DOHH2 (cell line): Measurements from ENCODE around the gene TTC39A.

Experiments
- H3F3A ChIP-seq: fragments of 200-600 bp; sonication (generic), shearing (Covaris generic); 2 replicates; pipeline ENCODE4 v1.6.0; 2016; ENCODE audit warnings: antibody characterized with exemption, mild to moderate bottlenecking; ENCODE audit not compliant: control insufficient read depth, insufficient read depth
- H3K27ac ChIP-seq: fragments of 200-600 bp; sonication (generic); 2 replicates; pipeline ENCODE4 v1.5.1; 2014; ENCODE audit warnings: low read depth, mild to moderate bottlenecking, low read length, moderate library complexity
- H3K27me3 ChIP-seq: fragments of 200-600 bp; sonication (generic); 2 replicates; pipeline ENCODE4 v1.6.1; 2014; ENCODE audit warnings: mild to moderate bottlenecking, low read length, mixed read lengths; ENCODE audit not compliant: control insufficient read depth
- H3K36me3 ChIP-seq: fragments of 200-600 bp; sonication (generic); 2 replicates; pipeline ENCODE4 v1.6.1; 2014; ENCODE audit warnings: mild to moderate bottlenecking, low read length, moderate library complexity, mixed read lengths; ENCODE audit not compliant: control insufficient read depth
- H3K4me1 ChIP-seq: fragments of 200-600 bp; sonication (generic); 2 replicates; pipeline ENCODE4 v1.6.1; 2014; ENCODE audit warnings: mild to moderate bottlenecking, low read length, mixed read lengths; ENCODE audit not compliant: control insufficient read depth
- H3K4me2 ChIP-seq: fragments of 200-600 bp; sonication (generic); 2 replicates; pipeline ENCODE4 v1.6.0; 2014; ENCODE audit warnings: mild to moderate bottlenecking, low read length, moderate library complexity
- H3K4me3 ChIP-seq: fragments of 200-600 bp; sonication (generic); 2 replicates; pipeline ENCODE4 v1.5.1; 2014; ENCODE audit warnings: mild to moderate bottlenecking, low read length, mixed read lengths
- H3K79me2 ChIP-seq: fragments of 200-600 bp; sonication (generic); 2 replicates; pipeline ENCODE4 v1.6.1; 2014; ENCODE audit warnings: mild to moderate bottlenecking, low read length, mixed read lengths; ENCODE audit not compliant: control insufficient read depth
- H3K9me2 ChIP-seq: fragments of 200-600 bp; sonication (generic); replicated peaks from 2 replicates; pipeline ENCODE4 v1.6.1; 2014; ENCODE audit warnings: mild to moderate bottlenecking, low read length, mixed read lengths; ENCODE audit not compliant: control insufficient read depth
- H3K9me3 ChIP-seq: fragments of 200-600 bp; sonication (generic); 2 replicates; pipeline ENCODE4 v1.6.1; 2014; ENCODE audit warnings: antibody characterized with exemption, low read length, mixed read lengths; ENCODE audit not compliant: control insufficient read depth, insufficient read depth
- H4K20me1 ChIP-seq: fragments of 200-600 bp; sonication (generic); 2 replicates; pipeline ENCODE4 v1.6.0; 2014; ENCODE audit warnings: low read depth, mild to moderate bottlenecking, antibody characterized with exemption, low read length, moderate library complexity; ENCODE audit not compliant: control insufficient read depth, insufficient read depth
- CTCF ChIP-seq: fragments of 200-600 bp; sonication (generic); IDR thresholded peaks from one replicate; pipeline ENCODE4 v1.5.1; 2014; ENCODE audit warnings: antibody characterized with exemption, mild to moderate bottlenecking, low read depth, low read length; ENCODE audit not compliant: poor library complexity, severe bottlenecking
- EZH2phosphoT487 ChIP-seq: fragments of 200-600 bp; sonication (generic); IDR thresholded peaks from 2 replicates; pipeline ENCODE4 v1.6.1; 2017; ENCODE audit warnings: borderline replicate concordance, mild to moderate bottlenecking, antibody characterized with exemption, low read length, moderate library complexity, mixed read lengths

The TTC39A gene

GRCh38 chr1:51343624-51344023 is 13.3 kb upstream of the TTC39A start:
- TF ChIP-seq CTCF (no peak), EZH2phosphoT487 (no peak)
- H3K9me3 ChIP-seq: no peaks in the 10 kb centered on the region
- H4K20me1 ChIP-seq: no peaks in the 10 kb centered on the region
- no peak overlapping the region for H3K27ac ChIP-seq
- H3K27me3 ChIP-seq: peaks cover 45% of the 10 kb centered on the region
- H3K4me1 ChIP-seq: 0 out of 2 replicates have a peak, but pooled peaks cover 5% of the 10 kb centered on the region
- no peak overlapping the region for H3K4me2 ChIP-seq
- no peaks in the 10 kb centered on the region for H3K79me2 ChIP-seq
- no peaks in the 10 kb centered on the region for H3K36me3 ChIP-seq
- peaks cover 11% of the 10 kb centered on the region; the same call in 1 of the 2 replicates for H3F3A ChIP-seq
- no peaks in the 10 kb centered on the region for H3K9me2 ChIP-seq
- H3K4me3 ChIP-seq: no peak overlapping the region

DNA sequence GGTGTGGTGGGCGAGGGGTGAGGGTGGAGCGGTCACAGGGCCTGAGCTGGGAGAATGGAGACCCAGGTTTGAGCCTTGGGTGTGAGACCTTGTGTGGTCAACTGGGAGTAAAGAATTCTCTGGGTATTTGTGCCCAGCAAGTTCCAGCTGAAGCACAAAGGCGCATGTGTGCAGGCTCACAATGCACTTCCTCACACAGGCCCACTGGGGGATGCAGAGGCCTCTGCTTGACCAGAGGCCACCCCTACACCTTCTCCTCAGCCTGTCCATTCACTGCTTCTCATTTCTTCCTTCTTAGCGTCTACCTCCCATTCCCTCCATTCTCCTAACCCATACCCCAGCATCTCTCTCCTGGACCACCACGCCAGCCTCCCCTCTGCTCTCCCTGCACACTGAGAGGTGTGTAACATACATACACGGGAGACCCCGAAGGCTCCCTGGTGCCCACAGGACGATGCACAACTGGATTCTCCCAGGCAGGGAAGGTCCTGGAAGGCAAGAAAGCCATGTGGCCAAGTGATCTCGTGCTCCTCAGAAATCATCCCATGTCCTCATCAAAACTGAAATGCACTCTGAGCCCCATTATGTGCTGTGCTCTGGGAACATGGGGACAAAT is 12.3 kb upstream of the TTC39A start:
- Histone ChIP-seq H3K4me3 (no peak overlapping the region), H3K27me3 (peaks cover 45% of the 10 kb centered on the region), H3F3A (peaks cover 11% of the 10 kb centered on the region; the same call in 1 of the 2 replicates), H4K20me1 (no peaks in the 10 kb centered on the region), H3K4me1 (0 out of 2 replicates have a peak, but pooled peaks cover 5% of the 10 kb centered on the region), H3K9me3 (no peaks in the 10 kb centered on the region), H3K27ac (no peak overlapping the region), H3K9me2 (no peaks in the 10 kb centered on the region), H3K79me2 (no peaks in the 10 kb centered on the region), H3K36me3 (no peaks in the 10 kb centered on the region), H3K4me2 (no peak overlapping the region)
- TF ChIP-seq CTCF (no peak), EZH2phosphoT487 (no peak)

- peaks cover 42% of the 10 kb centered on the region for H3K27me3 ChIP-seq
- H3K79me2 ChIP-seq: no peaks in the 10 kb centered on the region
- TF ChIP-seq EZH2phosphoT487 (no peak), CTCF (peak; percentile 47)
- H3K9me2 ChIP-seq: no peaks in the 10 kb centered on the region
- no peaks in the 10 kb centered on the region for H4K20me1 ChIP-seq
- H3K4me3 ChIP-seq: no peak overlapping the region
- H3K9me3 ChIP-seq: no peaks in the 10 kb centered on the region
- peaks cover 5% of the 10 kb centered on the region; the same call in 1 of the 2 replicates for H3F3A ChIP-seq
- H3K4me1 ChIP-seq: 0 out of 2 replicates have a peak, but pooled peaks cover 5% of the 10 kb centered on the region
- H3K4me2 ChIP-seq: no peak overlapping the region
- no peak overlapping the region for H3K27ac ChIP-seq
- H3K36me3 ChIP-seq: no peaks in the 10 kb centered on the region
Observed at GRCh38 chr1:51341876-51342496, 11.6 kb upstream of the TTC39A start.
